Colonic mucosa (tissue), 4 donors: Measurements from ENCODE around the gene TMEM217. TPM values are rescaled to one million over a fixed set of nuclear protein-coding genes. Genes with fewer than 3 reads are reported as not detected.

Source experiments
- DNase-seq: peaks from one replicate; pipeline ENCODE4 v3.0.0-alpha.2; 2020
- H3K27ac ChIP-seq: fragments of 200-600 bp; one replicate; pipeline ENCODE4 v1.8.0; 2021
- H3K27me3 ChIP-seq: fragments of 200-600 bp; one replicate; pipeline ENCODE4 v1.8.0; 2021
- H3K36me3 ChIP-seq: fragments of 200-600 bp; one replicate; pipeline ENCODE4 v1.8.0; 2021
- H3K4me1 ChIP-seq: fragments of 200-600 bp; one replicate; pipeline ENCODE4 v1.8.0; 2021; ENCODE audit warnings: mild to moderate bottlenecking
- H3K4me3 ChIP-seq: fragments of 200-600 bp; one replicate; pipeline ENCODE4 v1.8.0; 2021
- H3K9ac ChIP-seq, 2 donors: one replicate each; pipeline ENCODE4 v1.7.0; 2013; ENCODE audit warnings: control low read depth in 2 of 2, low read depth in 2 of 2, low read length in 2 of 2
- H3K9me3 ChIP-seq: fragments of 200-600 bp; one replicate; pipeline ENCODE4 v1.8.0; 2021
- CTCF ChIP-seq: fragments of 200-600 bp; IDR thresholded peaks from one replicate; pipeline ENCODE4 v1.8.0; 2022; ENCODE audit warnings: antibody characterized with exemption, mild to moderate bottlenecking
- intact Hi-C: fragments of 100-400 bp; cut with DNase I; formaldehyde crosslinking; loops from one replicate; pipeline ENCODE4 v1.14.1; 2022
- total RNA-seq, 2 donors: library from RNA; stranded (reverse); fragmentation: NEBNext Ultra II Directional in 1 of 2; extraction: Animal tissue kit (Norgen Biotek cat#: 25700) in 1 of 2; gene quantifications; one replicate each; pipeline ENCODE4 v1.2.1, GENCODE V29; 2021
- donor health status: healthy.
- donor health status: DM: no; HTN: no; CAD: no.
- donor health status: DM: no; HTN: no; CAD: no.

Gene TMEM217
- total RNA-seq, 2 donors from 2014 or later, result 0.62 to 1.2 TPM

- TF ChIP-seq CTCF, result no peak
- H3K4me1 ChIP-seq, result no peaks in the 10 kb centered on the region
- no peaks in the 10 kb centered on the region for H3K36me3 ChIP-seq
- H3K4me3 ChIP-seq, result no peak overlapping the region
- intact Hi-C loops, result loop anchor here (2.0 to 10.0 kb wide), 4 partner anchors 34 to 324 kb away; partner anchors contain the start of gene PIM1
- DNase-seq, result no peak
- no peaks in the 10 kb centered on the region for H3K9me3 ChIP-seq
- no peaks in the 10 kb centered on the region for H3K27me3 ChIP-seq
- H3K27ac ChIP-seq, result no peak overlapping the region
- H3K9ac ChIP-seq, result no peak overlapping the region
These were observed 52.0 kb downstream of the TMEM217 start for GRCh38 chr6:37205997-37206340.

GRCh38 chr6:37205175-37205996 lies 52.6 kb downstream of the TMEM217 start:
- intact Hi-C loops, result loop anchor here (5.0 to 10.0 kb wide), 3 partner anchors 33 to 323 kb away; partner anchors contain the start of gene PIM1
- H3K9me3 ChIP-seq, result no peaks in the 10 kb centered on the region
- H3K27ac ChIP-seq, result no peak overlapping the region

GRCh38 chr6:37204014-37204751 lies 53.8 kb downstream of the TMEM217 start:
- Histone ChIP-seq H3K36me3 (no peaks in the 10 kb centered on the region), H3K4me1 (no peaks in the 10 kb centered on the region), H3K27me3 (no peaks in the 10 kb centered on the region), H3K27ac (no peak overlapping the region), H3K9ac (no peak overlapping the region), H3K9me3 (no peaks in the 10 kb centered on the region), H3K4me3 (no peak overlapping the region)
- TF ChIP-seq CTCF, result no peak
- DNase-seq, result peak; percentile 87
- intact Hi-C loops, result loop anchor here (10.0 kb wide), 1 partner anchor 149 kb away; no protein-coding TSS in a partner anchor

More at GRCh38 chr6:37205175-37205996, 52.6 kb downstream of the TMEM217 start:
- Histone ChIP-seq H3K36me3 (no peaks in the 10 kb centered on the region), H3K27me3 (no peaks in the 10 kb centered on the region), H3K4me1 (no peaks in the 10 kb centered on the region), H3K9ac (no peak overlapping the region), H3K4me3 (no peak overlapping the region)
- DNase-seq, result no peak
- no peak for TF ChIP-seq CTCF

GRCh38 chr6:37202788-37203491 lies 55.0 kb downstream of the TMEM217 start:
- no peak overlapping the region for H3K9ac ChIP-seq
- H3K27me3 ChIP-seq, result no peaks in the 10 kb centered on the region
- H3K9me3 ChIP-seq, result no peaks in the 10 kb centered on the region
- H3K4me3 ChIP-seq, result no peak overlapping the region
- H3K27ac ChIP-seq, result peak overlapping the region; percentile 50
- no peak for TF ChIP-seq CTCF
- no peaks in the 10 kb centered on the region for H3K36me3 ChIP-seq
- peak; percentile 62 for DNase-seq
- intact Hi-C loops, result loop anchor here (10.0 kb wide), 1 partner anchor 148 kb away; no protein-coding TSS in a partner anchor
- no peaks in the 10 kb centered on the region for H3K4me1 ChIP-seq

GRCh38 chr6:37201726-37202125 lies 56.2 kb downstream of the TMEM217 start:
- no peak for DNase-seq
- Histone ChIP-seq H3K27ac (no peak overlapping the region), H3K36me3 (no peaks in the 10 kb centered on the region), H3K4me3 (no peak overlapping the region), H3K9ac (no peak overlapping the region), H3K27me3 (no peaks in the 10 kb centered on the region), H3K4me1 (no peaks in the 10 kb centered on the region), H3K9me3 (no peaks in the 10 kb centered on the region)
- no peak for TF ChIP-seq CTCF
- intact Hi-C loops, result loop anchor here (10.0 kb wide), 1 partner anchor 147 kb away; no protein-coding TSS in a partner anchor
